ENCODE data around the gene LAPTM5.

LAPTM5 gene

GRCh38 chr1:30705698-30706097, 51.9 kb downstream of the LAPTM5 start:
- no peak for TF ChIP-seq CTCF (IDR thresholded peaks at IDR 0.05; ENCODE audit: insufficient read depth, low read depth, low read length, missing control alignments)
- no peak for DNase-seq (ENCODE audit: low read depth)

GRCh38 chr1:30704765-30705509, 52.6 kb downstream of the LAPTM5 start:
- no peak for TF ChIP-seq CTCF (IDR thresholded peaks at IDR 0.05; ENCODE audit: insufficient read depth, low read depth, low read length, missing control alignments)
- no peak overlapping the region for H3K4me3 ChIP-seq (ENCODE audit: low read depth, low read length)
- no peak for DNase-seq (ENCODE audit: low read depth)

More at GRCh38 chr1:30705698-30706097, 51.9 kb downstream of the LAPTM5 start:
- no peak overlapping the region for H3K4me3 ChIP-seq (ENCODE audit: low read depth, low read length)

GRCh38 chr1:30704271-30704670, 53.3 kb downstream of the LAPTM5 start:
- no peak for DNase-seq (ENCODE audit: low read depth)
- H3K4me3 ChIP-seq (ENCODE audit: low read depth, low read length): no peak overlapping the region
- no peak for TF ChIP-seq CTCF (IDR thresholded peaks at IDR 0.05; ENCODE audit: insufficient read depth, low read depth, low read length, missing control alignments)

GRCh38 chr1:30702823-30703222, 54.8 kb downstream of the LAPTM5 start:
- DNase-seq (ENCODE audit: low read depth): no peak
- no peak overlapping the region for H3K4me3 ChIP-seq (ENCODE audit: low read depth, low read length)
- no peak for TF ChIP-seq CTCF (IDR thresholded peaks at IDR 0.05; ENCODE audit: insufficient read depth, low read depth, low read length, missing control alignments)

GRCh38 chr1:30701258-30701633, 56.3 kb downstream of the LAPTM5 start:
- no peak for TF ChIP-seq CTCF (IDR thresholded peaks at IDR 0.05; ENCODE audit: insufficient read depth, low read depth, low read length, missing control alignments)
- no peak for DNase-seq (ENCODE audit: low read depth)
- H3K4me3 ChIP-seq (ENCODE audit: low read depth, low read length): no peak overlapping the region

- no peak for DNase-seq (ENCODE audit: low read depth)
- H3K4me3 ChIP-seq (ENCODE audit: low read depth, low read length): no peak overlapping the region
- TF ChIP-seq CTCF (IDR thresholded peaks at IDR 0.05; ENCODE audit: insufficient read depth, low read depth, low read length, missing control alignments): no peak
Measured at GRCh38 chr1:30700528-30701257, 56.9 kb downstream of the LAPTM5 start.

All from GM12865 (cell line).